KG1 (cell line): Measurements from ENCODE around the gene TXNL4B.
"Not testable (repeated sequence)": the region's sequence is repeated elsewhere in the genome, so short reads cannot be mapped to it uniquely, and the experiment has no call there.

Source experiments
- DNase-seq: peaks from one replicate; lab custom pipeline; 2025; lab: John Stamatoyannopoulos, UW

TXNL4B gene

DNA sequence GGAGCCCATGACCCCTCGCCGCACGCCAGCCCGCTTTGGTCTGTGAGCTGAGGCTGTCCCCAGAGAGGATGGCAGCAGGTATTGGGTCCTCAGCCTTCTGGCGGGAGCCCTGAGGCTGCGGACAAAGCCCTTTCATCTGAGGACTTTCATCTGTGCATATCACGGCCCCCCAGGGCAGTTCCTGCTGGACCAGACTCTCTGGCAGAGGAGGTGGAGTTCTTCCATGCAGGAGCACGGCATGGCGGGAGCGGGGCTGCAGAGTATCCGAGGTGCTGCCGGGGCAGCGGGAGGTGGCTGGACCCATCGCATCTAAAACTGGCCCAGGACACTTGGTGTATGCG, 19.0 kb upstream of the TXNL4B start:
- DNase-seq, result no peak

DNA sequence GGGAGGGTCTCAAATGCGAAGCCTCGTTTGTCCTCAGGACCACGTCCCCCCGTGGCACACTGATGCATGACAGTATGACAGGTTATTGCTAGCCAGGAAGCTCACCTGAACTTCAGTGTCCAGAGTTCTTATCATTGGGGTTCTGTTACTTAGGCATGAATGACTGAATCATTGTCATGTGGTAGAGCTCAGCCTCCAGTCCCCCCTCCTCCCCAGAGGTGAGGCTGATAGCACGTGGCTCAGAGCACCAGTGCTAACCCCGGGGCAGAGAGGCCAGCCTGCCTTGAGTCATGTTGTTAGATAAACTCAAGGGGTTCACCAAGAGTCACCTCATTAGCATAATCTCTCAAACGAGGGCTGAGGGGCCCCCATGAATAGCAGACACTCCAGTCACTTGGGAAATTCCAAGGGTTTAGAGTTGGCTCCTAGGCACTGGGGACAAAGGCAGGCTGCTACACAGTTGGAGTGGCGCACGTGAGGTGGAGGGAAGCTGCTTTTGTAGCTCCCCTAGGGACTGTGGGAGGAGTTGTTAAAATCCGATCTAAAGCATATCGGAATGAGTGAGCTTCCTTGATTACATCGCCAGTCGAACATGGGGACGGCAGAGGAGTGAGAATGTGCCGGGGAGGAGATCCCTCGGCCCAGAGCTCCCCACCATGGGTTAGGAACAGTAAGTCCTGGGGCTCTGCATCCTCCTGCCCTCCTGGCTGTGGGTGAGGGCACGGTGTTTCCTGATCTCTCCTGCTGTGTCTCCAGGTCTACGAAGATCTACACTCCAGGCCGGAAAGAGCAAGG, 18.4 kb upstream of the TXNL4B start:
- DNase-seq, result no peak

DNA sequence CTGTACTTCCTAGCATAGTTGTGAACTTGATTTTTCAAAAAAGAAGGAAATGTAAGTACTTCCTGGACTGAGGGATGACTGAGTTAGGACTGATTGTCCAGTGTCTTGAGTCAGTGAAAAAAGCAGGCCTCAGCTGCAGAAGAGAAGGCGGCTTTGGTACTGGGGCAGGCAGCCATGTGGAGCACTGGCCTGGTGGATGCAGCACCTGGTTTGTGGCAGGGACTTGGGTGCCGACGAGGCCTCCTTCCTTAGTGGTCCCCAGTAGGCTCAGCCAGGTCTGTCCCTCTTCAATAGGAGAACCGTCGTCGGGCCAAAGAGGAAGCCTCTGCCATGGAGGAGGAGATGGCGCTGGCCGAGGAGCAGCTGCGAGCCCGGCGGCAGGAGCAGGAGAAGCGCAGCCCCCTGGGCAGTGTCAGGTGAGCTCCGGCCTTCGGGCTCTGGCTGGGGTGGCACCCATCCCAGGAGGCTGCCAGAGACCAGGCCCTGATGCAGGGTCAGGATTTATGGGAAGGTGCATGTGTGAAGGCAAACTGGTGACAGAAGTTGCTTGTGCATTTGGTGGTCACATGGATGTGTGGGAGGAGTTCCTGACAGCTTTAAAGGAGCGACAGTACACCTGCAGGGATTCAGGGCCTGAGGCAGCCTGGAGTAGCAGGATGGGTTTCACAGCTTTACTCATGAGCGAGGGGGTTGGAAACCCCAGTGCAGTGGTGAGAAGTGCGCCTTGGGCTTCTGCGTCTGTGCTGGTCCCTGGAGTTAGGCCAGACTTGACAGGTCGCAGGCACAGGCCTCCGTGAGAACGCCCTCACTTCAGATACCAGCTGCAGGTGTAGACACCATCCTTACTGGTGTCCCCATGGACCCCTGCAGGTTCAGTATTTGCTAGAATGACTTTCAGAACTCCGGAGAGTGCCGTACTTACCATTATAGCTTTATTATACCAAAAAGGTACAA, 17.5 kb upstream of the TXNL4B start:
- no peak for DNase-seq

DNA sequence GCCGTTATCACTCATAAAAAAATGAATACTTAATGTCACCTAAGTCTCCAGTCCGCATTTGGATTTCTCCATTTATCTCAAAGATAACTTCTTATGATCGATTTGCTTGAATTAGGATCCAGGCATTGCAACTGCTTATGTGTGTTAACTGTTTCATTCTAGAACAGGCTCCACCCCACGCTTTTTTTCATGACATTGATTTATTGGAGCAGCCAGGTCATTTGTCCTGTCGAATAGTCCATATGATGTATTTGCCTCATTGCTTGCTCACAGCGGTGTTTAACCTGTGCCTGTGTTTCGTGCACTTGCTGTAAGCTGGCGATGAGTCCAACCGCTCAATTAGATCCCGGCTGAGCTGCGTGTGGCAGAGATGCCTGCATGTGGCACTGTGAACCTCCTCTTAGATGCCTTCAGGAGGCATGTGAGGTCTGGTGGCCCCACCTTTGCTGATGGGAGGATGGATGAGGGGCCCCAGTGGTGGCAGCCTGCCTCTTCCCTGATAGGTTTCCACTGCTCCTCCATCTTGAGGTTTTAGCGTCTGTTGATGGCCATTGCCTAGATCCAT, 16.6 kb upstream of the TXNL4B start:
- no peak for DNase-seq

DNA sequence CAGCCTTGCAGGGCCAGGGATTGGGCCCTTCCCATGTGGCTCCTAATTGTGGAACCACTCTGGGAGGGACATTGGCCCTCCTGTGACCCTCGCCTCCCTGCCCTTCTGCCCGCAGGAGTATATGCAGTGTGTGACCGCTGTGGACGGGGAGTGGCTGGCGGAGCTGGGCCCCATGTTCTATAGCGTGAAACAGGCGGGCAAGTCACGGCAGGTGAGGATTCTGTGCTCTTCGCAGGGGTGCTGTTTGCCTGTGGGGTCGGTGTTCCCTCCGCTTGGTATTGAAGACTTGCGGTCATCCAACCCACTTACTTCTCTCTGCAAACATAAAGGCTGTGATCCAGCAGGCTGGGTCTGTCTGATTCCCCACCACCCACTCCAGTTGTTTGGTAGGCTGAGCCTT, 15.9 kb upstream of the TXNL4B start:
- DNase-seq, result no peak

DNA sequence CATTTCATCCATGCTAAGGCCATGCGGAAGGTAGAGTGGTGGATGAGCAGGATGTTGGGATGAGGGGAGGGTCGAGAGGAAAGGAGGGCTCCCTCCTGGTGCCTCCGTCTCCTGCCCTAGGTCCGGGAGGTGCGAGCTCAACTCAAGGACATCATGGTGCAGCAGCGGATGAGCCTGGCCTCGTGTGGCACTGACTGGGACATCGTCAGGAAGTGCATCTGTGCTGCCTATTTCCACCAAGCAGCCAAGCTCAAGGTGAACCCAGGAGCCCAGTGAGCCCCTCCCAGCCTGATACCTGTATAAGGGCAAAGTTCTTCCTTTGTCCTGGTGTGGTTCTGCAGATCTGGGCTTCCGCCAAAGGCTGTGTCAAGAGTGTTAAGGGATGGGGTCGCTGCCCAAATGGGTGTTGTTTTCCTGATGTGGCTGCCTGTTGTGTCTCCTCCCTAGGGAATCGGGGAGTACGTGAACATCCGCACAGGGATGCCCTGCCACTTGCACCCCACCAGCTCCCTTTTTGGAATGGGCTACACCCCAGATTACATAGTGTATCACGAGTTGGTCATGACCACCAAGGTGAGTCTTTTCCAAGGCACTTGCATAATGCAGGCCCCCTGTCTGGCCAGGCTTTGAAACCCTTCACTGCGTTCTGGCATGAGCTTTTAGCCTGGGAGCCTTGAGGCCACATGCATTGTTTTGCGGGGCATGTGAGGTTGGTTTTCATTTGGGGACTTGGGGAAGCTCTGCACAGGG, 15.1 kb upstream of the TXNL4B start:
- DNase-seq, result no peak

DNA sequence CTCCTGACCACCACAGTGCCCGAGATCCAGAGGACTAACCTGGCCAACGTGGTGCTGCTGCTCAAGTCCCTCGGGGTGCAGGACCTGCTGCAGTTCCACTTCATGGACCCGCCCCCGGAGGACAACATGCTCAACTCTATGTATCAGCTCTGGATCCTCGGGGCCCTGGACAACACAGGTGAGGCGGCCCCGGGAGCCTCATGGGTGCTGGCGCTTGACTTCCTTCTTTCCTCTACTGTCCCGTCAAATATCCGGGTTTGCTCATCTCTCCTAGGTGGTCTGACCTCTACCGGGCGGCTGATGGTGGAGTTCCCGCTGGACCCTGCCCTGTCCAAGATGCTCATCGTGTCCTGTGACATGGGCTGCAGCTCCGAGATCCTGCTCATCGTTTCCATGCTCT, 14.0 kb upstream of the TXNL4B start:
- DNase-seq, result no peak

DNA sequence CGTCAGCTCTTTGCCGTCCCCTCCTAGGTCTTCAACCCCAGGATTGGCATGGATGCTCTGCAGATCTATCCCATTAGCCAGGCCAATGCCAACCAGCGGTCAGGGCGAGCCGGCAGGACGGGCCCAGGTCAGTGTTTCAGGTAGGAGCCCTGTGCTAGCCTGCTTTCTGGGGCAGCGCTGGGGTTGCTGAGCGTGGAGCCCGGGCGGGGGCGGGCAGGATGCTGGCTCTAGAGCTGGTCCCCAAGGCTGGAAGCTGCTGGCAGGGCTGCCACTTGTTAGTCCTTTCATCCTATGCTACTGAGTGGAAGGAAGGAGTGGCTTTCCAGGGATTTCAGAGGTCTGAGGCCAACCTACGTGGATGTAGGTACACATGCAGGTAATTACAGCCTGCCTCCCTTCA, 12.6 kb upstream of the TXNL4B start:
- no peak for DNase-seq

DNA sequence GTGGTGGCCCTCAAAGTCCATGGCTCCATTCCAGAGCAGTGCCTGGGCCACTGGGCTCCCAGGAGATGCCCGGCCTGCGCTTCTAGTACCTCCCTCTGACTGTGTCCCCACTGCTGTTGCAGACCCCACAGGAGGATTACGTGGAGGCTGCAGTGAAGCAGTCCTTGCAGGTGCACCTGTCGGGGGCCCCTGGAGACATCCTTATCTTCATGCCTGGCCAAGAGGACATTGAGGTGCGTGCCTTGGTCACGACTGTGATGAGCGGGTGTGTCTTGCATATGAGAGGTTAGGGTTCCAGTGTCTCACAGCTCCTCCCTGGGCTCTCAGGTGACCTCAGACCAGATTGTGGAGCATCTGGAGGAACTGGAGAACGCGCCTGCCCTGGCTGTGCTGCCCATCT, 11.5 kb upstream of the TXNL4B start:
- no peak for DNase-seq

DNA sequence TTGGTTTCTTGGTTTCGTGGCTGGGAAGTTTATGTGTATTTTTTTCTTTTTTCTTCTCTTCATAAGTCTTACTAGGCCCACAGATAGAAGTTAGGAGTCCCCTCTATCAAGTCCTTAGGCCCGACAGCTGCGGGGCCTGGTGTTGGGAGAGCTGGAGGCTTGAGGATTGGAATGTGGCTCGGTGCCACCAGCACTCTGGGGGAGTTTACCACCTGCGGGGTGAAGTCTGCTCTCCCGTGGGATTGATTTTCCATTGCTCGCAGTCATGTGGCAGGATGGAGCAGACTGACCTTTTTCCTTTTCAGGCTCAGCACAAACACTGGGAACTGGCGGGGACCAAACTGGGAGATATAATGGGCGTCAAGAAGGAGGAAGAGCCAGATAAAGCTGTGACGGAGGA, 7.8 kb upstream of the TXNL4B start:
- no peak for DNase-seq

DNA sequence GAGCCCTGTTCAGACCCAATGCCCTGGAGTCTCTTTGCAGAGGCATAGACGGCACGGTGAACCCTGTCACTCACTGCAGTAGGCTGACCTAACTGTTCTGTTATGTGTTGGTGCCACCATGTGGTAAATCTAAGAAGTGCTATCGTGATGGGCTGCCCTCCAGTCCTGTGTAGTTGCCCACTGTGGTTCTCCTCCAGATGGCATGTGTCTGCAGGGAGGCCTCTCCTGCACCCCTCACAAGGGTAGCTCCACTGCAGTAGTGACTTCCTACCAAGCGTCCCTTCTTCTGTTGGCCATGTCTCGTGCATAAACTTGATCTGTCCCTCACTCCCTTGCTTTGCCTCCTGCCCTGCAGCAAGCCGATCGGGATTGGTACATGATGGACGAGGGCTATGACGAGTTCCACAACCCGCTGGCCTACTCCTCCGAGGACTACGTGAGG, 6.0 kb upstream of the TXNL4B start:
- DNase-seq, result peak; percentile 32

DNA sequence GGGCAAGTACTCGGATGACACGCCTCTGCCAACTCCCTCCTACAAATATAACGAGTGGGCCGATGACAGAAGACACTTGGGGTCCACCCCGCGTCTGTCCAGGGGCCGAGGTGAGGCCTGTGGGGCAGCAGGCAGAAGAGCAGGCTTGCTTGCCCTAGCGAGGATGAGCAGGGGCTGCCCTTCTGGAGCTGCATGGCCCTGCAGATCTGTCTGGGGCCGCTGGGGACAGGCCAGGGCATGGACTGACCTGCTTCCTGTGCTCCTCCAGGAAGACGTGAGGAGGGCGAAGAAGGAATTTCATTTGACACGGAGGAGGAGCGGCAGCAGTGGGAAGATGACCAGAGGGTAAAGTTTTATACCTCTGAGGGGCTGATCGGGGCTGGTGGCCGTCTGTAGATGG, 5.5 kb upstream of the TXNL4B start:
- DNase-seq, result no peak

DNA sequence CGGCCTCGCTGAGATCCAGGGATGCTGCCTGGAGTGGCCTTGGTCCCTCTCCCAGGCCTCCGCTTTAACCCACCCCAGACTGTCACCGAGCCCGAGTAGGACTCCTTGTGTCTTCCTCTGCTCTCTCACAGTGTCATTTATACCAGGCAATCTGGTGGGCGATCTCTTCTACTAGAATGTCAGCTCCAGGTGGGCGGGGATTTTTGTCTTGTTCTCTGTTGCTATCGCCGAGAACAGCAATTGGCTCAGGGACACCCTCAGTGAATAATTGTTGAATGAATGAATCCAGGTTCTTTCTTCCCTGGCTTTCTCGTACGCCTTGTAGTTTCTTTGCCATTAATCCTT, 818 bp upstream of the TXNL4B start:
- no peak for DNase-seq

DNA sequence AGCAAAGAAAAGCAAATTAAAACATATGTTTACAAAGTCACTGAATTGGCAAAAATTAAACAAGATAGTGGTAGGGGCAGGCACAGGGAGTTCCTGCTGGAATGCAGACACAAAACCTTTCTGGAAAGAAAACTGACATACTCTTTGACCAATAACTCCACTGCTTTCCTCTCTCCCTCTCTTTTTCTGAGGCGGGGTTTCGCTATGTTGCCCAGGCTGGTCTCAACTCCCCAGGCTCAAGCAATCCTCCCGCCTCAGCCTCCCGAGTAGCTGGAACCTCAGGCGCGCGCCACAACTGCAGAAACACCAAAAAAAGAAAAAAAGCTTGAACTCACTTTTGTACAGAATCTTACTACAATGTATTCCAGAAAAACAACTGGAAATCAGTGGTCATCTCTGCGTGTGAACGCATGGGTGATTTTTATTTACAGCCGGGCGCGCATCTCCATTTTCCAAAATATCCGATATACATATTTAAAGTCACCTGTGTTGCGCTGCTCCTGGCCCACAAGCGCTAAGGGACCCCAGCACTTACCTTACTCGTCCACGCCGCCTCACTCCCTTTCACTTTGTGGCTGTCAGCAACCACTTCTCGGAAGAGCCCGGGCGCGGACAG, 480 bp downstream of the TXNL4B start:
- no peak for DNase-seq

DNA sequence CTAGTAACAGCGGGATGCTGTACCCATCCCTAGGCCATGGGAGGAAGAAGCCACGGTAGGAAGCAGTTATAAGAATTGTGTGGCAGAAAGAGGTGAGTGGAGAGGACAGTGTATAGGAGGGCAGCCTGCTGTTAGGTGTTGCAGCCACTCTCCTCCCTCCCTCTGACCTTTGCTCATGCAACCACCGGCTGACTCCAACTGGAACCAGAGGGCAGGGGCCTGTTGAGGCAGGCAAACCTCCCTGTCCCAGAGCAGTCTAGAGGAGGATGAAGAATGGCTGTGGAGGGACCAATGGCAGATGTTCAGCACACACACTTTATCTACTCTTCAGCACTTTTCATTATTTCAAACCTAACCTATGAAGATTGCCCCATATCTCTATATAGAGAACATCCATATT, 2.2 kb downstream of the TXNL4B start:
- DNase-seq, result no peak

DNA sequence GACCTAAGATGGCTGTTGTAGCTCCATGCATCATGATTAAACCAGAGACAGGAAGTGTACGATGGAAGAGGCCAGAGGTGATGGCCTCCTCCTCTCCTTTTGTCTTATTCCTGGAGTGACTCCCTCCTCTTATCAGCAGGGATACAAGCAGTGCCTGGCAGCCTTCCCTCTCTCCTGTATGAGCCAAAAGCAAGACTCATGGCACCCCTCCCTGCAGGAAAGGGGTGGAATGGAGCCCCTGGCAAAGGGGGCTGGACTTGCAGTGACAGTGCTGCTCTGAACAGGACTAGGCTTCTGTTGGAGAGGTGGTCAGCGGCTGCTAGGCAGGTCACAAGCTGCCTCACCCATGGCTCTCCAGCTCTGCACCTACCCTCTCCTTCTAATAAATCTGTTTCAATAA, 8.4 kb downstream of the TXNL4B start:
- DNase-seq, result no peak

DNA sequence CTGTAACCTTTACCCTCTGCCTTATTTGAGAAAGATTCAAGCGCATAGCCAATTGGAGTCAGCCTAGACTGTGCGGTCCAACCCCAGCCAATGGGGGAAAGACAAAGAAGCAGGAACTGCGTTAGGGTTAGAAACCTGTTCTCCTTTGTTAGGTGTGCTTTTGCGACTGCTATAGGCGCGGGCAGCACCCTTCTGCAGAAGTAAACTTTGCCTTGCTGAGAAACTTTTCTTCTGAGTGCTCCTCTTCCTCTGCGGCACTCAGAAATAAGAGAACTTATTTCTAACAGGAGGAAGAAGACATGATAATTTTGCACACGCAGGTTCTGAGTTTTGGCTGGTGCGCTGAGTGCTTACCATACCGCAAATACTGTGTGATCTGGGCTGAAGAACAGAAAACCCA, 9.0 kb downstream of the TXNL4B start:
- no peak for DNase-seq

DNA sequence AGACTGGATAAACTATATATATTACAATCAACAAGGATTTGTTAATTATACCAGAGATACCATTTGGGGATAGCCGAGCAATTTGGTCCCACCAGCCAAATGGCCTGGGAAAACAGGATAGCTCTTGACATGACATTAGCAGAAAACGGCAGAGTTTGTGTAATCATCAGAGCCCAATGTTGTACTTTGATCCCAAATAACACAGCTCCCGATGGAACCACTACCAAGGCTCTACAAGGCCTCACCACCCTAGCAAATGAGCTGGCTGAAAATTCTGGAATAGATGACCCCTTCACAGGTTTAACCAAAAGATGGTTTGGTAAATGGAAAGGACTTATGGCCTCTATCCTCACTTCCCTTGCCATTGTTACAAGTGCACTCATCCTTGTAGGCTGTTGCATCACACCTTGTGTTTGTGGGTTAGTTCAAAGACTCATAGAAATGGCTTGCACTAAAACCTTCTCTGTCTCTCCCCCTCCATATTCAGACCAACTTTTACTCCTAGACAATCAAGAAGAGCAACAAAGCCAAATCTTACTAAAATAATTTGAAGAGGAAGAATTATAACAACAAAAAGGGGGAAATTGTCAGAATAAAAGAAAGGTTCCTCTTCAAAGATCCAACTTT, 9.5 kb downstream of the TXNL4B start:
- no peak for DNase-seq

DNA sequence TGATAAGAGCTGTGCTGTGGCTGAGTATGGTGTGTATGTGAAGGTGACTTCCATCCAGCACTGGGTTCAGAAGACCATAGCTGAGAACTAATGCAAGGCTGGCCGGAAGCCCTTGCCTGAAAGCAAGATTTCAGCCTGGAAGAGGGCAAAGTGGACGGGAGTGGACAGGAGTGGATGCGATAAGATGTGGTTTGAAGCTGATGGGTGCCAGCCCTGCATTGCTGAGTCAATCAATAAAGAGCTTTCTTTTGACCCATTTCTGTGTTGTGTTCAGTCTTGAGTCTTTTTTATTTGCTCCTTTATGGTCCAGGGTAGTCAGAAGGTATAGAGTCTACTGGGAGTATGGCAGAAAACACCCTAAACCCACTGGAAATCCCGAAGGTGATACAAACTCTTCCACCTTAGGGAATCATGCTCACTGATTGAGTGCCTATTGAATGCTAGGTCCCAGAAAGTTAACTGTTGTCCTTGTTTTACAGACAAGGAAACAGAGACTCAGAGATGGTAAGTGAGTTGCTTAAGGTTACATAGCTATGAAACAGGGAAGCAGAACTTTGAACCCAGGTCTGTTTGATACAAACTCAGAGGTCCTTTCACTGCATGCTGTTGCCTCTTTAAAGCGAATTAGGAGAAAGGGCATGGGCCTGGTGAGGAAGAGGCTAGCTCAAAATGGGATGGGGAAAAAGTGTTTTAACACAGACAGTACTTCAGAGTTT, 16.3 kb downstream of the TXNL4B start:
- DNase-seq, result not testable (repeated sequence)

DNA sequence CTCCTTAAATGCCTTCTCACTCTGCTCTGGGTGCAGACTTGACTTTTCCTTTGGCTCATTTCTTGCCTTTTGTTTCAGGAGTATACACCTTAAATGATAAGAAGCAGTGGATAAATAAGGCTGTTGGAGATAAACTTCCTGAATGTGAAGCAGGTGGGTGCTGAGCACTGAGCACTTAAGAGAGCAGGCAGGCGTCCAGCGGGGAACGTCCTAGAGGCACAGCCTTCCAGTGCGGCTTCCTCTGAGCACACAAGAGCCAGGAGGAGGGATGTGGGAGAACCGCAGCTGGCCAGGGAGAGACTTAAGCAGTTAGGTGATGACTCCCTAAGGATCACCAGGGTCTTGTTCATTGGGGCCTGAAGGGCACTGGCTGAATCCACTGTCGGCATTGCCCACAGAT, 18.4 kb downstream of the TXNL4B start:
- DNase-seq, result not testable (repeated sequence)
